NCI-H526 treated with DMSO at 0.1 percent for 48 hours (cell line): Measurements from ENCODE around the gene HOXA9.

Experiments
- DNase-seq: peaks from one replicate; lab custom pipeline; 2025; lab: John Stamatoyannopoulos, UW

The HOXA9 gene

GRCh38 chr7:27151931-27152815, 13.2 kb downstream of the HOXA9 start, which contains the start of gene HOXA3:
HOXA3 (minus strand) TSS chr7:27152583; CDS start chr7:27110640, 41,943 bp downstream.
- DNase-seq: no peak

GRCh38 chr7:27151341-27151930, 13.9 kb downstream of the HOXA9 start:
- no peak for DNase-seq

DNA sequence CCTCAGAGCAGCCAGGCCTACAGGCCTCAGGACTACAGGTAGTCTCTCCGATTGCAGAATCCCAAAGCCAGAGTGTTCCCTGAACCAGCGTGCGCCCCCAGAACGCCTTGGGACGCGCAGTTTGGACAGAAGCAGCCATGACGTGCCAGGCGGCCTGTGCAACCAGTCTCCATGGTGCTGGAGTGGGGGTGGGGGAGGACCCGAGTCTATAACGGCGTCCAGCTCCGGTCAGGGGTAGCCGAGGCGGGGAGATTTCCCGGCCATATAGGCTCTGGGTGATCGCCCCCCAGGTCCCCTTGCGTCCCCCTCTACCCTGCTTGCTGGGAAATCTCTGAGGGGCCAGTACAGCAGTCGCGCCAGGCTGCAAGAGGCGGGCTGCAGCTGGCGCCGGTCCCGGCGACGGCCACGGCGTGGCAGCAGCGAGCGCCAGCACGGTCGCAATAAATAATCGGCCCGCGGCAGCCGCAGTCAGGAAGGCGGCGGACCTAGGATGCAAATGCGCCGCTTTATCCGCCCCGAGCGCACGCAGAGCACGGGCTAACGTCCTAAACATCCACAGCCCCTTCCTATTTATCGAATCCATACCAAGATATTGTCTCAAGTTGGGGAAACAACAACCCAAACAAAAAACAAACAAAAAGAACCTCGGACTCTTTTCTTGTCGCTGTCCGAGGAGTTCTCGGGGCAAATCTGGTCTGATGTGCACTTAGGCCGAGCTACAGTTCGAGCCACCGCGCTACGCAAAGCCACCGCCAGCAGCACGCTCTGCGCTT, 14.6 kb downstream of the HOXA9 start:
- DNase-seq: no peak

DNA sequence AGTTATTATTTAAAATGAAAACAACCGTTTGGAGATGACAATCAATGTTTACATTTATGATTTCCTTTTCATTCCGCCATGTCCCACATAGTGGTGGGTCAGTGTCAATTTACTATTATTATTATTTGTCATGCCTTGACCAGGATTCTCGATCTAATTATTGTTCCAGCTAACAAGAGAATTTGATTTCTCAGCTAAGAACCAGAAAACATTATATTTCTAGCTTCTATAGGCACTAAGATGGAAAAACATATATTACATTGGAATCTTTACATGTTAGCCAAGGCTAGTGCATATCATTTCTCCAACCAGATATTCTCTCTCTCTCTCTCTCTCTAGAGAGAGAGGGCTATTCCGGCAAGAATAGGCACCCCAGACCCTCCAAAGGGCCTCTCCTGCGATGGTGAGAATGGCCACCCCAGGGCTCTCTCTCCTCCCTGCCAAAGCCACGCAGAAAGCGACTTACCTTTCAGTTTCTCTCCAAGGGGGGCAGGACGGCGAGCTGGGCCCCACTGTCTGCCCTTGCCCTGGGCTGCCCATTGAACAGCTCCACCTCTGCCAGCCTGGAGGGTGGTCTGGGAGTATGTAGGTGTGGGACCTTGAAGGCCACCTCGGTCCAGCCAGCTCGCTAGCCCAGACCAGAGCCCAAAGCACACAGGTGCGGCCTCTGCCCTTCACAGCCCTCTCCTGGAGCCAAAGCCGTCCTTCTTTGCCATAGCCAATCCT, 15.3 kb downstream of the HOXA9 start:
- DNase-seq: no peak

GRCh38 chr7:27148756-27149641, 16.3 kb downstream of the HOXA9 start:
- no peak for DNase-seq

DNA sequence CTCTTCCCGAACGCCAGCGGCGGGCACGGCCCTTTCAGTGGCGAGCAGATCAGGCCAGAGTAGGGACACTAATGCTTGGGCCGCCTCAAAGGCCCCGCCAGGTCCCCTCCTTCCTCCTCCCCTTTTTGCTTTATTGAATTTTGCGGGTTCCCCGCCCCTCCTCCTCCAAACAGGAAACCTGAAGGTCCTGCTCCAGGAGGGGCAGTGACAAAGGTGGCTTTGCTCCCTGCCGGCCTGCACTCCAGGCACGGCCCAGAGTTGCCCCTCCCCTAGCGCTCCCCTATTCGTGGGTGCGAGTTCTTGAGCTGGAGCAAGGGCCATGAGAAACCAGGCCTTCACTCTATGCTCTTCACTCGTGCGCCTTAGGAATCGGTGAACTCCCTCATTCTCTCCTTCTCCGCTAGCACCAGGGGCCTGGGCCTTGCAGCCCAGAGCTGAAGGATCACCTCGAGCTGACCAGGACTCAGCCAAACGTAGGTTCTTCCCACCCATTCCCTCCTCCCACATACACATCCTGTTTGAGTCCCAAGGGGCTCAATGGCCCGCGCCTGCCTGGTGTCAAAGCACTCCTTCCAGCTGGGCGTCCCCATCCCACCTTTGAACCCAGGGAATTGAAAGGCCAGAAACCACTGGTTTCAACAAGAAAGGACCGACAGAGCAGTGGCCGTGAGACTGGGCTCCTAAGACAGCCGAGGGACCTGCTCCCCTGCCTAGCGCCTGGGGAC, 17.1 kb downstream of the HOXA9 start:
- DNase-seq: no peak

- no peak for DNase-seq
Observed at GRCh38 chr7:27147199-27148030, 17.9 kb downstream of the HOXA9 start, which contains the start of gene HOXA6. HOXA6 (minus strand) TSS chr7:27147774; CDS start chr7:27147749, 25 bp downstream.

DNA sequence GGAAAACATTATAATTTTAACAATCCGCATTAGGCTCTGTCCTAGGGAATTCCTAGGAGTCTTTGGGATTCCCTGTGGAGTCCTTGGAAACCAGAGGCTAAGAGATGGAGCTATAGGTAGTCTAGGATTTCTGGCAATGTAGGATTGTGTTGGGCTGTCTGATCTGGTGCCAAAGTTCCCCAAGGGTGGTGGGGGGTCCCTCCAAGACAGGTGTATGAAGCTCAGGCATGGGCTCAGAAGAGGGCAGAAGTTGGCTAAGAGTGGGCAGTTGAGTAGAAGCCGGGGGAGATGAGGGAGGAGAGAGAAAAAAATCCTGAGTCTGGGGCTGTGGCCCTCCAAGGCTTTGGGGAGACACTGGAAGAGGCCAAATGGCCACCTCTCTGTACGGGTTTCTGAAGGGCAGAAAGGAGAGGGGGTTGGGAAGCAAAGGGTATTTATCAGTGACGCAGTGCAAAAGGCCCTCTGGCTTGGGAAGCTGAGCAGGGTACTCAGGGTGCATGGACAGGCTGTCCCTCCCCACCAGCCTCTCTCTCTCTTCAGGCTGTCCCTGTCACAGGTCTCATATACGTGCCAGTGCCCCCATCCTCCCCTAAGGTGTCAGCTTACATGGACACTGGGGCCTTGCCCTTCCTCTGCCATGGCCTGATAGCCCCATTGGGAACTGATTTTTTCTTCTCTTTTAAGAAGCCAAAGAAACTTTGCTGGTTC, 18.7 kb downstream of the HOXA9 start:
- no peak for DNase-seq

DNA sequence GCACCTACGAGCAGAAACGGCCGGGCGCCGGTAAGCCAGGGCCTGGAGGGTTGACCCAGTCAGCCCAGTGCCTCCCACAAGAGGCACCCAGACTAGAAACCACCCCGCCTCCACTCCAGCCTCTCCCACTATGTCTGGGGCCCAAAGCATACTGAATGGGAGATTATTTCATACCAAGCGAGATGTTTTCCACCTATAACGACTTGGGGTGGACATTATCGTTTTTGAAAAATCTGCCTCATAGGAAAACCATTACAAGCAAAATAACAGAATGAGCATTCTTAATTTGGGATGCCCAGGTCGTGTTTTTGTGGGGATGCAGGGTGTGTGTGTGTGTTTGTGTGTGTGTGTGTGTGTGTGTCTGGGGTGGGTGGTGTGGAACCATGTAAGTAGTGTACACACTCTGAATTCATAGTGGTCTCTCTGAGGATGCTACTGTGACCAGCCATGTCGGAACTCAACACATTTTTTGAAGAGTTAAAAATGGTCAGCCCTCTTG, 19.4 kb downstream of the HOXA9 start:
- no peak for DNase-seq

DNA sequence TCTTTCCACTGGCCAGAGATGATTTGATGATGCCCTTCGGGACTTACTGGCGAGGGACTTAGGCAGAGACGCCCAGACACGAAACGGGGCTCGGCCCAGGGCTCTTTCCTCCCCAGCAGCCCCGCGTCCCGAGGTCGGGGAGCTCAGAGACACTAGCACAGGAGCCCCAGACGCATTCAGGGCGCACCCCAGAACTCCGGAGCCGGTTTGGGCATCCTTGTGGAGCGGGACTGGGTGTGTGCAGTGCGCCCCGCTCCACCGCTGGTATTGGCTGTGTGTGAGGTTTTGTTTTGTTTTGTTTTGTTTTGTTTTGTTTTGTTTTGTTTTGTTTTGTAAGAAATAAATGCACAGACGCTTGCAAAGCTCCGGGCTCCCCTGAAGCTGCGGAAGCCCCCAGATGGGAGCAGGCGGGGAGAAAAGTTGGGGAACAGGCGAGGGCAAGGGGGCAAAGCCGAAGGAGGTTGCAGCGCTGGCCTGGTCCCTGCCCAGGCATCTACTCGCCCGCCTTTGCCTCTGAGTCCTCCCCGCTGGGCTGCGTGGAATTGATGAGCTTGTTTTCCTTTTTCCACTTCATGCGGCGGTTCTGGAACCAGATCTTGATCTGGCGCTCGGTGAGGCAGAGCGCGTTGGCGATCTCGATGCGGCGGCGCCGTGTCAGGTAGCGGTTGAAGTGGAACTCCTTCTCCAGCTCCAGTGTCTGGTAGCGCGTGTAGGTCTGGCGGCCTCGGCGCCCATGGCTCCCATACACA, 20.0 kb downstream of the HOXA9 start:
- no peak for DNase-seq

- DNase-seq: no peak
Observed at GRCh38 chr7:27144781-27145164, 20.6 kb downstream of the HOXA9 start.

- DNase-seq: no peak
Observed at GRCh38 chr7:27143950-27144780, 21.2 kb downstream of the HOXA9 start.

GRCh38 chr7:27143023-27143949, 22.1 kb downstream of the HOXA9 start, which contains the start of gene HOXA5:
HOXA5 (minus strand) TSS chr7:27143681; CDS start chr7:27143607, 74 bp downstream.
- peak; percentile 99 for DNase-seq

- DNase-seq: no peak
Observed at GRCh38 chr7:27142580-27143022, 22.7 kb downstream of the HOXA9 start.

DNA sequence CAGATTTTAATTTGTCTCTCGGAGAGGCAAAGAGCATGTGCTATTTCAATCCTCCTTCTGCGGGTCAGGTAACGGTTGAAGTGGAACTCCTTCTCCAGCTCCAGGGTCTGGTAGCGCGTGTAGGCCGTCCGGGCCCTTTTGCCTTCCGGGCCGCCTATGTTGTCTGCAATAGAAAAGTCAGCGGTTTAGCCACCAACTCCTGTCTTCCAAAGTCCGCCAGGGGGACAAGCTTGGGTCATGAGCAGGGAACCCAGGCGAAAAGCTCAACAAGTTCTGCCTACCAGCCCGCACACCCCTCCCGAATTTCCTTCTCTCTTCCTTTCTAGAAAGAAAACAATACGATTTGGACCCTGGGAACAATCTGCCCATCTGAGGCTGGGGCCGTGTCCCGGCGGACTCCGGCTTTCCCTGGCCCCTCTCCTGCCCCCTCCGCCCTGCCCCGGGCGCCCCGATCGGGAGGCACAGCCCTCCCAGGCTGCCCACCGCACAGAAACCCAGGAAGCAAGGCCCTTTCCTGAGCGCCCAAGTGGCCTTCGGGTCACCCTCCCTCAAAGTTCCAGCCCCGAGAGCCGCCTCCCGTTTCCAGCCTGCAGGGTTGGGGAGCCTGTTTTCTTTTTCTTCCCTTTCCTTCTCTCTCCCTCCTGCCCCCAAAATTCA, 23.3 kb downstream of the HOXA9 start:
- no peak for DNase-seq
